NCI-H128 (cell line): ENCODE measurements around the gene ALPL.

ENCODE experiments used
- DNase-seq: peaks from one replicate; lab custom pipeline; 2025; ENCODE audit not compliant: unreplicated experiment; lab: John Stamatoyannopoulos, UW

ALPL gene

DNA sequence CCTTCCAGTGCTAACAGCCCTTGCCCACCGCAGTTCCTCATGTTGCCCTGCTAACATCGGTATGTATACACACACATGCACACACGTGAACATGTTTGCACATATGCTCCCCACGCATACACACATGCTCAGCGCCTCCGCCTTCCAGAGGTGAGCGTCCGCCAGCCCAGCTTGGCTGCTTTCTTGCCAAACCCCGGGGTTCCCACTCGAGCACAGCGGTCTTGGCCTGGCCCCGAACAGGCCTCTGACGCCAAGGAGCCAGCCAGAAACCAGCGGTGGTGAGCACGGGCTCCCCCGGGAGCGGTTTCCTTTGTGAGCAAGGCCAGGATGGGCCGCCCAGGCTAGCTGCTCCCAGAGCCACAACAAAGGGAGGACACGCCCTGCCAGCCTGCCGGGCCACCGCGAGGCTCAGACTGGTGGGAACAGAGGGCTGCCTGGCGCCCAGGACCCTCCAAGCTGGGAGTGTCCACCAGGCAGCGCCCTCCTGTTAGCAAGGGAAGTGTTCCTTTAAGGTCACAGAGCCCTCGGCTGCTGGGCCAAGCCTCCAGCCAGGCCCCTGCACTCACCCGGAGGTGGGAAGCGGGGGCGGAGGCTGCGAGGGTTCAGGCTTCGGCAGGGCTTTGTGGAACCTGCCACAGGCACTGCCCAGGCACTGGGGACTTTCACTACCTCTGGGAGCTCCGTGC, 65.4 kb downstream of the ALPL start:
- DNase-seq: peak; percentile 73

DNA sequence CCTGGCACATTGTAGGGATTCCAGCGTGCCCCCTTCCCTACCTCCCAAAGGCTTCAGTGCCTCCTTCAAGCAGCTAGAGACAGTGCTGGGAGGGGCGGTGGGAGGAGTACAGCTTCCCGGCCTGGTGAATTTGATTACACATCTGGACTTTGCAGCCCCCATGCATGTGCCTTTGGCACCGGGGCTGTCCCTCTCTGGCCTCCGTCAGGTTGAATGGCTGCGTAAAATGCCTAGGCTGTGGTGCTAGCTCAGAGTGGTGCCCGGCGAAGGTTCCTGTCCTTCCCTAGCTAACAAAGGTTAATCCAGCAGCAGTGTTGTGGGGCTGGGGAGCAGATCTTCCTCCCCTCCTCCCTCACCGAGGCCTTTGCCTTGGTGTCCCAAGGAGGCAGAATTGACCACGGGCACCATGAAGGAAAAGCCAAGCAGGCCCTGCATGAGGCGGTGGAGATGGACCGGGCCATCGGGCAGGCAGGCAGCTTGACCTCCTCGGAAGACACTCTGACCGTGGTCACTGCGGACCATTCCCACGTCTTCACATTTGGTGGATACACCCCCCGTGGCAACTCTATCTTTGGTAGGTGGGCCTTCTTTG, 66.2 kb downstream of the ALPL start:
- DNase-seq: no peak

DNA sequence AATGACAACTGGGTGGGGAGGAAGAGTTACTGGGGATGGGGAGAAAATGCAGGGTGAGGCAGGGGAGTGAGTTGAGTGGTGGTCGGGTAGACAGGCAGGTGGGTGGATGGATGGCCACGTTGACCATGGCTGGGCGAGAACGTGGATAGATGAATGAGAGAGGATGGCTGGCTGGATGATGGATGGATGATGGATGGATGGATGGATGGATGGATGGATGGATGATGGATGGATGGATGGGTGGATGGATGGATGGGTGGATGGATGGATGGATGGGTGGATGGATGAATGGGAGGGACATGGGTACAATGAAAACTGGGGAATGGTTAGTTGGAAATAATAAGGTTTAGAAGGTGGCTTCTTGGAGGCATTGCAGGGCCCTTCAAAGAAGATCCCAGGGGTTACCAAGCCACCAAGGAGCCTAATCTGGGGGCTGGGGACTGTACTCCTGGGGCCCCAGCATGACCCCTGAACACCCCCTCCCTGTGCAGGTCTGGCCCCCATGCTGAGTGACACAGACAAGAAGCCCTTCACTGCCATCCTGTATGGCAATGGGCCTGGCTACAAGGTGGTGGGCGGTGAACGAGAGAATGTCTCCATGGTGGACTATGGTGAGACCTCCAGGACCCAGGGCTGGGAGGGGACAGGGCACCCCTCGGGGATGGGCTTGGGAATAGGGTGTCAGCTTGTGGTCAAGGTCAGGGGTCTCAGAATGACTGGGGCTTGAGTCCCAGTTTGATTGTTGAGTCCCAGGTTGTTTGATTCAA, 67.0 kb downstream of the ALPL start:
- no peak for DNase-seq

DNA sequence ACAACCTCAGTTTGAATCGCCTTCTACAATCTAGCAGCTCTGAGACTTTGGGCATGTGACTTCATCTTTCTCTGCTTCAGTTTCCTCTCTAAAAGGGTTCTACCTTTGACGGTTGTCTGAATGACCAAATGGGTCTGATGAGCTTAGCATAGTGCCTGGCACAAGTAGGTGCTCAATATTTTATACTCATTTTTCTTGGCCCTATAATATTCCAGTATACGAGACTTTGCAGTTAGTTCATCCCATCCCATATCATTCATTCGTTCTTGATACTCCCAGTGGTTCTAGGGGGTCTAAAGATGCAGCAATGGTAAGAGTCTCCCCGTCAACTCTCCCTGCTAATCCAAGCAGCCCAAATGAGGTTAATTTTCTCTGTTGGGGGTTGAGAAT, 67.6 kb downstream of the ALPL start:
- DNase-seq: no peak

DNA sequence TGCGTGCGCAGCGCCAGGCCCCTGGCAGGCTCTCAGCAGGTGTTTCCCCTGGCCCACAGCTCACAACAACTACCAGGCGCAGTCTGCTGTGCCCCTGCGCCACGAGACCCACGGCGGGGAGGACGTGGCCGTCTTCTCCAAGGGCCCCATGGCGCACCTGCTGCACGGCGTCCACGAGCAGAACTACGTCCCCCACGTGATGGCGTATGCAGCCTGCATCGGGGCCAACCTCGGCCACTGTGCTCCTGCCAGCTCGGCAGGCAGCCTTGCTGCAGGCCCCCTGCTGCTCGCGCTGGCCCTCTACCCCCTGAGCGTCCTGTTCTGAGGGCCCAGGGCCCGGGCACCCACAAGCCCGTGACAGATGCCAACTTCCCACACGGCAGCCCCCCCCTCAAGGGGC, 68.1 kb downstream of the ALPL start:
- no peak for DNase-seq

DNA sequence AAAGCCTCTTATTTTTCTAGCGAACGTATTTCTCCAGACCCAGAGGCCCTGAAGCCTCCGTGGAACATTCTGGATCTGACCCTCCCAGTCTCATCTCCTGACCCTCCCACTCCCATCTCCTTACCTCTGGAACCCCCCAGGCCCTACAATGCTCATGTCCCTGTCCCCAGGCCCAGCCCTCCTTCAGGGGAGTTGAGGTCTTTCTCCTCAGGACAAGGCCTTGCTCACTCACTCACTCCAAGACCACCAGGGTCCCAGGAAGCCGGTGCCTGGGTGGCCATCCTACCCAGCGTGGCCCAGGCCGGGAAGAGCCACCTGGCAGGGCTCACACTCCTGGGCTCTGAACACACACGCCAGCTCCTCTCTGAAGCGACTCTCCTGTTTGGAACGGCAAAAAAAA, 68.7 kb downstream of the ALPL start:
- no peak for DNase-seq

DNA sequence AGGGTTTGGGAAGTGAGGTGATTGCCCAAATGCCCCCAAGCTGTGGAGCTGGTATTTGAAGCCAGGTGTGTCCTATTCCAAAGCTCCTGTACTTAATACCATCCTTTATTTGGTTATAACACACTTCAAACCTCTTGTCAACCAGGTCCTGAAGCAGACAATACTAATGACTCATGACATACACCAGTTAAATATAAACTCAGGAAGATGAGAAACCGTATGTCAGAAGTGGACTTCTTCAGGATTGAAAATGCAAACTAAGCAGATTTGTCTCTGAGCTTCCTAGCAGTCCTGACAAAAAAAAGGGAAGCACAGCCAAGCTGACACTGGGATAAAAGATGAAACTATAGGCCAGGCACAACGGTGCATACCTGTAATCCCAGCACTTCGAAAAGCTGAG, 70.6 kb downstream of the ALPL start:
- no peak for DNase-seq

DNA sequence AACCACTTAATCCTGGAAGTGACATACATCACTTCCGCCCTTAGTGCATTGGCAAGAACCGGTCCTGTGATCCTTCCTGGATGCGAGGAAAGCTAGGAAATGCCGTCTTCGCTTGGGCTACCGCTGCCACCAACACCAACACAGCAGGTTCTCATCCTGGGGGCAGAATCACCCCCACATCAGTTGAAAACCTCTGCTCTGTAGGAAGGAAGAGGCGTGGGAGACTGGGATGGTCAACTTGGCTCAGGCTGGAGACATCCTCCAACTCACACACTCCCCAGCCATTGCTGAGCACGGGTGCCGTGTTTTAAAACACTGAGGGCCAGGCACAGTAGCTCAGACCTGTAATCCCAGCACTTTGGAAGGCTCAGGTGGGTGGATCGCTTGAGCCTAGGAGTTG, 74.9 kb downstream of the ALPL start:
- DNase-seq: no peak

DNA sequence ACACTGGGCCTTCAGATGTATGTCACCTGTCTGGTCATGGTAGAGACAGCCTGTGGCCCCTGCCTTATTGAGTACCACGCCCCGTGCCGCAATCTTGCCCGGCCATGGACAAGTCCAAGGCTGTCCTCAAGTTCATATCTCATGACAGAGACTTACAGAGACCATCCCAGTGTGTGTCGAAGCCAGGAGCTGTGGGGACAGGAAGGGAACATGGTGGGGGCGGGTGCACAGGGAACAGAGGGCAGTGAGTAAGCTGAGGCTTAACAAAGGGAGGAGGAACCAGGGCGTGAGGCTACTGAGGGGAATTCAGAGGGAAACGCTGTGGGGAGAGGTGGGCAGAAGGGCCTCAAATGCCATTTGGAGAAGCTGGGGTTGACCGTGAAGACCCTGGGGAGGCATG, 75.8 kb downstream of the ALPL start:
- DNase-seq: no peak

DNA sequence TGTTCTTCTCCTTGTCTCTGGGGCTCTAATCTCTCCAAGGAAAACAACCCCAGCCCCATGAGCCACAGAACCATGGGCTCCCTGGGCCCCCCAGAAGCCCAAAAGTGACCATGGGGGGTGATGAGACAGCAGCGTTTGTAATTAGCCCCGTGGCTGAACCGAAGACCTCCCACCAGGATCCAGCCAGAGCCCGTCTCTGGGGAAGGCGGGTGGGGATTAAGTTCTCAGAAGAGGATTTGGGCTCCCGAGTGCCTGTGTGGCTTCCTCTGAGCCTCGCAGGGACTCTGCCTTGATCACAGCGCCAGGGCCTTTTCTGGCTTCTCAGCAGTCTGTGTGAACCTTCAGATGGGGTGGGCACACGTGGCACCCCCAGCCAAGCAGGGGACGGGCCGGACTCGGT, 77.0 kb downstream of the ALPL start:
- DNase-seq: no peak

DNA sequence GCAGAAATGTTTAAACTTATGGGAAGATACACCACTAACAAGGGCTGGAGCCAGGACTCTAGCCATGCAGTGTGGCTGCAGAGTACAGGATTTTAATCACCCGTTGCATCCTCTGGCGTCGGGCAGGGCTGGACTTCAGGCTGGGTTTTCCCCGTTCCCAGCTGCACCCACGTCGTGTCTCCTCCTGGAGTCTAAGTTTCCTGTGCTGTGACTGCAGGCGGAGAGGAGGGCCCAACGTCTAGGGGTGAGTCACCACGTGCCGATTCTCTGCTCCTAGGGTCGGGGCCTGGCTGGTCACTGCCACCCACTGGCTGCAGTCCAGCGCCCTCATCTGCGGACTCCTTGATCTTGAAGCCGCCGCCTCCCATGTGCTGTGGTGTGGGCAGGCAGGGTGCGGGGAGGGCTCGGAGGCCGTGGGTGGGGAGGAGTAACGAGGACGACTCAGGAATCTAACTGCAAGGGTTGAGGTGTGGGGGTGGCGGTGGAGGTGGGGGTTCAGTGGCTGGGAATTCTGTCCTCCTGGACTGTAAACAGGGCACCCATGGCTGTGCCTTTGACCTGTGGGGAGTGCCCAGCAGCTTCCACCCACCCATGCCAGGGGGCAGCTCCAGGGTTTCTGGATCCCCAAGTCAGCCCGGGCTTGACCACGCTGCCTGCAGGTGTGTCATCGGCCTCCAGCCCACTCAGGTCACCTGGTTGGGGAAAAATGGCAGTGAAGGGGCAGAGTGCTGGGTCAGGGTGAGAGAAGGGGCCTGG, 77.8 kb downstream of the ALPL start:
- no peak for DNase-seq

DNA sequence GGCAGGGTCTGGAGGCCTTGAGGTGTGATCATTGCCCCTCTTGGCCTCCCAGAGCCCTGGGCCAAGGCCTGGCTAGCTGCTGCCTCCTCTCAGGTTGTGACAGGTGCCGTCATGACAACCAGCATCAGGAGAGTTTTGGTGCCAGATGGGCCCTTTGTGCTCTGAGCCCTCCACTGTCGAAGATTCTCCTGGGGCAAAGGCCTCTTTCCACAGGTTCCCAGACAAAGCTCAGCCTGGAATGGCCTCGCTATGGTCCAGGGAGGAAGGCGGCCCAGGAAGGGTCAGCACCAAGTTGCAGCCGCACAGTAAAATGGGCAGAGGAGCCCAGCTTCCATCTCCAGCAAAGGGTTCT, 78.4 kb downstream of the ALPL start:
- peak; percentile 20 for DNase-seq

DNA sequence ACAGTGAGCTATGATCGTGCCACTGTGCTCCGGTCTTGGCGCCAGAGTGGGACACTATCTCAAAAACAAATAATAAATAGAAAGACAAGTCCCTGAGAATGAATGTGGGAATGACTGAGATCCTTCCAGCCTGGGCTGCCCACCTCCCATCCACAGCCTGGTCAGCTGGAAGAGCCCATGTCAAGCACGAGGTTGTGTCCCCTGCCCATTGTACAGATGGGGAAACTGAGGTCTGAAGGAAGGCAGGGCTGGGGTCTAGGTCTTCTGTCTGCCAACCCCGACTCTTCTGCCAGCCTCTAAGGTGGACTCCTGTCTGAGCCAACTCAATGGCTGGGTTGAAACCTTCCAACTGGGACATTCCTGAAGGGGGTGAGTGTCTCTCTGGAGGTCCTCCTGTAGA, 80.4 kb downstream of the ALPL start:
- no peak for DNase-seq

DNA sequence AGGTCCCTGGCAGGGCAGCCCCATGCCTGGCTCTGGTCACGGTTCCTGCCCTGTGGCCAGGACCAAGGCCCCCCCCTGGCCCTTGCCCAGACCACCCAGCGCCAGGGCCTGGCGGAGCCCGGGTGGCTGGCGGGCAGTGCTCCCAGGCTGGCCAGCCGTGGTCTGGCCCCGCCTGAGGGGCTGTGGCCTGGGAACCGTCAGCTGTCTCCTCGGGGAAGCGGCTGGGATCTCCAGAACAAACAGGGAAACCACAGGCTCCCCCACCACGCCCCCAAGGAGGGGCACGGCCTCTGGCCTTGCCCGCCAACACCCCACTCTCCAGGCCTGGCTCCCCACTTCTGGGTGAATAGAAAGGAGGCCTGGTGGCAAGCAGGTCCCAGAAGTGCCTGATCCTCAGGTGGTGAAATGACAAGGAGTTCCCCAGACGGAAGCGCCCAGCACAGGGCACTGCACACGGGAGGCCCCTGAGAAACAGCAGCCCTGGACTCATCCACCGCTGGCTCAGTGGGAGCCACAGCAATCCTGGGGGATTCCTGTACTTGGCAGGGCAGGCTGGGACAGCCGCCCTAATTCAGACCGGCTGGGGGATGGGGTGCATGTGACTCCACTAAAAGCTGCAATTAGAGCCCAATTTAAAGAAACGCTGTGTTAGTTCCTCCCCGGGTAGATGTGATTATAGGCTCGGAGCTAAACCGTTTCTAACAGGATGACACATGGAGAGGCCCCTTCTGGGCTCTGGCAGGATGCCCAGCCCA, 81.1 kb downstream of the ALPL start:
- DNase-seq: no peak

DNA sequence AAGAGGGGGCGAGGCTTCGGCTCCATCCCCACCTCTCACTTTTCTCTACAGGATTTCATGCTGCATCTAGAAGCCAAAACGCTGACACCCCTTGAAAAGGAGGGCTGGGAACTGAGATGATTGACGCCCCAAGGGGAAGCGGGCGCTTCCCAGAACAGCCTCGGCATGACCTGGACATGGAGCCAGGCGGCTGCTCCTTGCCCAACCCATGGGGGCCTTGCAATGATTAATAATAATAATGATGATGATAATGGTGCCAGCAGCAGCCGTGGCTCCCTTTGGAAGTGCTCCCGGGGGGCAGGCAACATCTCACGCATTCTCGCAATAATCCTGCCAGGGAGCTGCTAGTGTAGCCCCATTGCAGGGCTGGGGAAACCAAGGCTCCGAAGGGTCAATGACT, 81.7 kb downstream of the ALPL start:
- no peak for DNase-seq

DNA sequence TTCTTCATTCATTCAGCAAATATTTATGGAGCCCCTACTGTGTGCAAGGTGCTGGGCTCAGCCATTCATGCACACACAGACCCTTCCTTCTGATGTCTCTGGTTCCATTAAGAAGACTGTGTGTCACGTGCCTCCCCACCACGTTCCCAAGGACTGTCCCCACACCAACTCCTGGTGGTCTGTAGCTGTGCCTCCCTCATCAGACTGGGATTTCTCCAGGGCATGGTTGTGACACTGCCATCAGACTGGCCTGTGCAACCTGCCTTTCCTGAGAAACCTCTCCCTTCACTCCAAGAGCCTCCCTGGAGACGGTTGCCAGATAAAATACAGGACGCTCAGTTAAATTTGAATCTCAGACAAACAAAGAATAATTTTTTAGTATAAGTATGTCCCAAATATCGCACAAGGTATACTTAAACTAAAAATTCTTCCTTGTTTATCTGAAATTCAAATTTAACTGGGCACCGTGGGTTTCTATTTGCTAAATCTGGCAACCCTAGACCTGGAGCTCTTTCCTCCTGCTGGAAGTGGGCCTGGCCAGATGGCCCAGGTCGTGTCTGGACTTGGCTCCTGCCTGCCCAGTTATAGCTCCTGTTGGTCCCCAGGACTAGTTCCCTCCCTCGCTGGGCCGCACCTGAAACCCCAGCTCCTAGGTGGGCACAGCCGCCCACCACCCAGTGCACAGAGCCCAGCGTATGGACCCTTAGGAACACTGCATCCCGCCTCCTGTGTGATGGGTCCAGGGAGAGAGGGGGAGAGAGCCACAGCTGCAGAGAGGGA, 83.1 kb downstream of the ALPL start:
- DNase-seq: no peak

DNA sequence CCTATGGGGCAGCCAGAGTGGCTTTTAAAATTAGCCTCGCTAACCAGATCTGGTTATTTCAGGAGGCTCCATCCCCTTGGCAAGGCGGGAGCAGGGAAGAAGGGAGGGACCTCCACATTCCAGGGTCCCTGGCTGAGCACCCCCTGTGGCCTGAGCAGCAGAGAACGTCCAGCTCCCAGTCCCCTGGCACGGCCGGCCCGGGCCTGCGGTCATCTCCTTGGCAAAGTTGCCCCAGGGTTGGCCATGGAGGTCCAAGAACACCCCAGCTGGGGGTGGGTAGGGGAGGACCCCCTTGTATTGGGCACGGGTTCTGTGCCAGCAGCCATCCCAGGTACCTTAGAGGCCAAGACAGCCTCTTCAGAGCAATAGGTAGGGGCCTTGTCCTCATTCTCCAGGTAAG, 84.0 kb downstream of the ALPL start:
- DNase-seq: no peak

DNA sequence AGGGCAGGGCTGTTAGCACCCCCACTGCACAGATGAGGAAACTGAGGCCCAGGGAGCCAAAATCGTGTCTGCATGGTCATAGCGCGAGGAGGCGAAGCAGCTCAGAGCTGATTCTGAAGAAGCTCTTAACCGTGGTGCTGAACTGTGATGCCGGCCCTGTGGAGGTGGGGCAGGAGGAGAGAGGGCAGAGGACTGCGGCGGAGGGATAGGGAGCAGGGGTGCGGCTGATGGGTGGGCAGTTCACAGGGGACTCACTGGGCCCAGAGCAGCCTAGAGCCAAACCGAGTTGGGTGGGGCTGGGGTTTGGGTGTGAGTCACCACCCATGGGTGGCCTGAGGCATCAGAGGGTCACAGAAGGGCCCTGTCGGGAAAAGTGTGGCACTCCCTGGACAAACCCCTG, 85.3 kb downstream of the ALPL start:
- no peak for DNase-seq

DNA sequence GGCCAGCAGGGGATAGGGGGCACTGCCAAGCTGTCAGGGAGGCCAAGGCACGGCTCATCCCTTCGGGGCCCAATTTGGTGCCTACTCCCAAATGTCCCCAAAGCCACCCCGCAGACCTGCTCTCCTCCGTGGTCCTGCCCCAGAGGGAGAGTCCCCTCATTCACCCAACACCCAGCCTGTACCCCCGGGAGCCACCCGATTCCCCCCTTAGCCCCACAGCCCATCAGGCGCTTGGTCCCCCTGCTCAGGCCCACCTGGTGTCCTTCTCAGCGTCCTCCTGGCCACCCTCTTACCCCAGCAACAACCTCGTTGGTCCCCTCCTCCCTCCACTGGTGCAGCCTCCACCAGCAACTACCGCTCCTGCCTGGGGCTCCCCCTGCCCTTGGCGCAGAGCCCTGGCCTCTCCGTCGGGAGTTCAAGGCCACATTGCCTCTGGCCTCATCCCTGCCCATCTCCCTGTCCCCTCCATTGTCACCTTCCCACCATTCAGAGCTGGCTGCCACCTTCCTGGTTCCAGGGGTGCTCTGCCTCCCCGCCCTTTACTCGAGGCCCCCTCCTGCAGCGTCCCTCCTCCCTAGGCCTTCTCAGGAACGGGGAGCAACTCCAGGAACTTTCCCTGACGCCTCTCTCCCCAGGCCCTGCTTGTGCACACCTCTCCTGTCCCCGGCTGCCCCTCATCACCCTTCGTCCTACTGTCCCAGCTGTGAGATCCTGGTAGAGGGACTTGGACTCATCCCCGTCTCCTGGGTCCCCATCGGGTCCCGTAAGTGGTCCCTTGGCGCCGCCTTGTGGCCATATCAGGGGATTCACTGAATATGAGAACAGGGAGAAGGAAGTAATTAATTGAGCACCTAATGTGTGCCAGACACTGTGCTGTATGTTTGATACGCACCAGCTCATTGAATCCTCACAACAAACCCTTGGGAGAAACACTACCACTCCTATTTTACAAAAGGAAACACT, 86.0 kb downstream of the ALPL start:
- DNase-seq: peak; percentile 28
